Liver (tissue), 9 donors: Measurements from ENCODE around the gene SYCE3. TPM values are rescaled to one million over a fixed set of nuclear protein-coding genes. Genes with fewer than 3 reads are reported as not detected.

Source experiments
- DNase-seq: peaks from one replicate; pipeline ENCODE4 v3.0.0-alpha.2; 2017; ENCODE audit warnings: low spot score
- H3K27ac ChIP-seq, 2 donors: one replicate each; pipeline ENCODE4 v1.7.0; 2013; ENCODE audit warnings: inconsistent platforms in 2 of 2, low read length in 2 of 2, control low read depth in 1 of 2, low read depth in 1 of 2, mild to moderate bottlenecking in 1 of 2
- H3K27me3 ChIP-seq, 4 donors: one replicate each; pipeline versions ENCODE4 v1.6.1 to v1.7.0; 2013; ENCODE audit warnings: low read length in 3 of 4, inconsistent platforms in 1 of 4, mild to moderate bottlenecking in 1 of 4, moderate library complexity in 1 of 4; ENCODE audit not compliant: control insufficient read depth in 4 of 4, insufficient read depth in 4 of 4
- H3K36me3 ChIP-seq, 4 donors: one replicate each; pipeline versions ENCODE4 v1.6.1 to v1.7.0; 2013; ENCODE audit warnings: low read length in 3 of 4, mild to moderate bottlenecking in 3 of 4, low read depth in 1 of 4, moderate library complexity in 1 of 4; ENCODE audit not compliant: control insufficient read depth in 4 of 4, insufficient read depth in 3 of 4
- H3K4me1 ChIP-seq, 4 donors: one replicate each; pipeline versions ENCODE4 v1.6.1 to v1.7.0; 2013; ENCODE audit warnings: low read length in 3 of 4, mild to moderate bottlenecking in 3 of 4, moderate library complexity in 1 of 4; ENCODE audit not compliant: control insufficient read depth in 4 of 4, insufficient read depth in 4 of 4
- H3K4me3 ChIP-seq, 3 donors: one replicate each; pipeline versions ENCODE4 v1.6.1 to v1.7.0; 2013; ENCODE audit warnings: low read length in 3 of 3, control low read depth in 1 of 3, low read depth in 1 of 3, mild to moderate bottlenecking in 1 of 3
- H3K9ac ChIP-seq, 2 donors: one replicate each; pipeline ENCODE4 v1.7.0; 2013; ENCODE audit warnings: low read length in 2 of 2, mild to moderate bottlenecking in 2 of 2, moderate library complexity in 2 of 2, control low read depth in 1 of 2, low read depth in 1 of 2
- H3K9me3 ChIP-seq, 4 donors: one replicate each; pipeline versions ENCODE4 v1.6.1 to v1.7.0; 2013; ENCODE audit warnings: low read length in 3 of 4; ENCODE audit not compliant: control insufficient read depth in 4 of 4
- ATF3 ChIP-seq: IDR thresholded peaks from 2 replicates; pipeline ENCODE4 v1.6.1; 2016; ENCODE audit warnings: antibody characterized with exemption
- CTCF ChIP-seq: fragments of 150-350 bp; IDR thresholded peaks from 2 replicates; pipeline ENCODE4 v1.5.1; 2017; ENCODE audit warnings: improper control_type of control experiment, low read depth, low read length; ENCODE audit not compliant: missing input control
- EGR1 ChIP-seq, 2 donors: IDR thresholded peaks; 2 replicates each; pipeline ENCODE4 v1.6.1; 2016 to 2018; ENCODE audit warnings: antibody characterized with exemption in 2 of 2, low read depth in 2 of 2
- FOXA1 ChIP-seq: IDR thresholded peaks from 2 replicates; pipeline ENCODE4 v1.6.1; 2016; ENCODE audit warnings: antibody characterized with exemption
- FOXA2 ChIP-seq: IDR thresholded peaks from 2 replicates; pipeline ENCODE4 v1.6.1; 2016; ENCODE audit warnings: antibody characterized with exemption
- GABPA ChIP-seq, 2 donors: IDR thresholded peaks in 1 of 2; conservative IDR thresholded peaks in 1 of 2; 2 replicates each; pipeline ENCODE4 v1.6.1; 2016; ENCODE audit warnings: antibody characterized with exemption in 2 of 2, mild to moderate bottlenecking in 1 of 2, moderate library complexity in 1 of 2
- HNF4A ChIP-seq, 2 donors: conservative IDR thresholded peaks; 2 replicates each; pipeline ENCODE4 v1.6.1; 2016; ENCODE audit warnings: antibody characterized with exemption in 2 of 2, mild to moderate bottlenecking in 2 of 2
- HNF4G ChIP-seq: IDR thresholded peaks from 2 replicates; pipeline ENCODE4 v1.6.1; 2016; ENCODE audit warnings: antibody characterized with exemption
- JUND ChIP-seq, 2 donors: IDR thresholded peaks; 2 replicates each; pipeline ENCODE4 v1.6.1; 2016; ENCODE audit warnings: antibody characterized with exemption in 2 of 2
- NR2F2 ChIP-seq: IDR thresholded peaks from 2 replicates; pipeline ENCODE4 v1.6.1; 2016; ENCODE audit warnings: antibody characterized with exemption
- RAD21 ChIP-seq, 2 donors: IDR thresholded peaks; 2 replicates each; pipeline ENCODE4 v1.6.1; 2016; ENCODE audit warnings: antibody characterized with exemption in 2 of 2, mild to moderate bottlenecking in 2 of 2
- RXRA ChIP-seq, 2 donors: IDR thresholded peaks; 2 replicates each; pipeline ENCODE4 v1.6.1; 2017 to 2018; ENCODE audit warnings: antibody characterized with exemption in 2 of 2, mild to moderate bottlenecking in 1 of 2
- SP1 ChIP-seq: IDR thresholded peaks from 2 replicates; pipeline ENCODE4 v1.6.1; 2018; ENCODE audit warnings: antibody characterized with exemption, mild to moderate bottlenecking
- TAF1 ChIP-seq: conservative IDR thresholded peaks from 2 replicates; pipeline ENCODE4 v1.6.1; 2016; ENCODE audit warnings: antibody characterized with exemption, mild to moderate bottlenecking
- YY1 ChIP-seq: IDR thresholded peaks from 2 replicates; pipeline ENCODE4 v1.6.1; 2016; ENCODE audit warnings: antibody characterized with exemption, mild to moderate bottlenecking
- ZBTB33 ChIP-seq: IDR thresholded peaks from 2 replicates; pipeline ENCODE4 v1.6.1; 2016; ENCODE audit warnings: antibody characterized with exemption
- WGBS: extraction: QIAGEN DNeasy Blood & Tissue Kit; methylation state at CpG from one replicate; pipeline ENCODE4 v1.1.7; 2013; 5-methylcytosine and 5-hydroxymethylcytosine counted together
- polyA plus RNA-seq, 2 donors: library from polyadenylated mRNA; stranded (reverse) in 1 of 2; unstranded in 1 of 2; fragments of 200-250 nt in 1 of 2; fragments of >200 nt in 1 of 2; fragmentation: Nextera tagmentation in 1 of 2; extraction: Ambion mirVana in 1 of 2; gene quantifications; one replicate each; pipeline versions ENCODE4 v1.2.1 to v1.2.3, GENCODE V29; 2013 to 2015
- total RNA-seq, 2 donors: library from RNA; depleted of rRNA; stranded (reverse); fragments of >200 nt; gene quantifications; one replicate each; pipeline ENCODE4 v1.2.3, GENCODE V29; 2014
- TF ChIP-seq, protein P1 (sequence below): IDR thresholded peaks from 2 replicates; pipeline ENCODE4 v1.6.1; 2016; ENCODE audit warnings: antibody characterized with exemption, mild to moderate bottlenecking
- TF ChIP-seq, protein P2 (sequence below): IDR thresholded peaks from 2 replicates; pipeline ENCODE4 v1.6.1; 2016; ENCODE audit warnings: antibody characterized with exemption
- donor health status: healthy.
- donor health status: healthy.
- donor health status: healthy.
- donor health status: healthy.
- donor health status: healthy.

Gene SYCE3
- total and polyA plus RNA-seq, 4 donors = 0.45 to 2.2 TPM; not detected in 2

DNA sequence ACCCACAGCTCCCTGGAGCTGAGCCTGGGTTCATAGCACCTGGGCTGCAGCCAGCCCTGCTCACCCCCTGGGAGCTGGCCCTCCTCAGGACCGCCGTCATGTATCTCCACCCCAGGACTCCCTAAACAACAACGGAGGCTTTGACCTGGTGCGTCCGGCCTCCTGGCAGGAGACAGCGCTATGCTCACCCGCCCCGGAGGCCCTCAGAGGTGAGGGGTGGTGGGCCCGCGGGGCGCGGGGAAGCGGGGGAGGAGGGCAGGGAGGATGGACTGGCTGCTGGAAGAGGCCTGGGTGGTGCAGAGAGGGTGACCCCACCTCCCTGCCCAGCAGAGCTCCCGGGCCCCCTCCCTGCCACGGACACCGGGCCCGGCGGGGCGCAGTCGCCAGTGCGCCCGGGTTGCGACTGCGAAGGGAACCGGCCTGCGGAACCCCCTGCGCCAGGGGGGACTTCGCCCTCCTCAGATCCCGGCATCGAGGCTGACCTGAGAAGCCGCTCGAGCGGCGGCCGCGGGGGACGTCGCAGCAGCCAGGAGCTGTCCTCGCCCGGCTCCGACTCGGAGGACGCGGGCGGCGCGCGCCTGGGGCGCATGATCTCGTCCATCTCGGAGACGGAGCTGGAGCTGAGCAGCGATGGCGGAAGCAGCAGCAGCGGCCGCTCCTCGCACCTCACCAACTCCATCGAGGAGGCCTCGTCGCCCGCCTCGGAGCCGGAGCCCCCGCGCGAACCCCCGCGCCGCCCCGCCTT lies 41.0 kb upstream of the SYCE3 start:
- Histone ChIP-seq H3K27me3 (peaks cover 0 to 10% (median 3%) of the 10 kb centered on the region in 4 donors), H3K4me1 (peaks cover 0 to 7% (median 4%) of the 10 kb centered on the region in 4 donors), H3K9me3 (no peaks in the 10 kb centered on the region), H3K27ac (no peak overlapping the region), H3K36me3 (no peaks in the 10 kb centered on the region), H3K4me3 (no peak overlapping the region), H3K9ac (no peak overlapping the region)
- no peak for DNase-seq
- TF ChIP-seq EGR1 (IDR thresholded peaks at IDR 0.05; ENCODE audit: low read depth in 2 of 2) = no peak
- TF ChIP-seq, protein P1, sequence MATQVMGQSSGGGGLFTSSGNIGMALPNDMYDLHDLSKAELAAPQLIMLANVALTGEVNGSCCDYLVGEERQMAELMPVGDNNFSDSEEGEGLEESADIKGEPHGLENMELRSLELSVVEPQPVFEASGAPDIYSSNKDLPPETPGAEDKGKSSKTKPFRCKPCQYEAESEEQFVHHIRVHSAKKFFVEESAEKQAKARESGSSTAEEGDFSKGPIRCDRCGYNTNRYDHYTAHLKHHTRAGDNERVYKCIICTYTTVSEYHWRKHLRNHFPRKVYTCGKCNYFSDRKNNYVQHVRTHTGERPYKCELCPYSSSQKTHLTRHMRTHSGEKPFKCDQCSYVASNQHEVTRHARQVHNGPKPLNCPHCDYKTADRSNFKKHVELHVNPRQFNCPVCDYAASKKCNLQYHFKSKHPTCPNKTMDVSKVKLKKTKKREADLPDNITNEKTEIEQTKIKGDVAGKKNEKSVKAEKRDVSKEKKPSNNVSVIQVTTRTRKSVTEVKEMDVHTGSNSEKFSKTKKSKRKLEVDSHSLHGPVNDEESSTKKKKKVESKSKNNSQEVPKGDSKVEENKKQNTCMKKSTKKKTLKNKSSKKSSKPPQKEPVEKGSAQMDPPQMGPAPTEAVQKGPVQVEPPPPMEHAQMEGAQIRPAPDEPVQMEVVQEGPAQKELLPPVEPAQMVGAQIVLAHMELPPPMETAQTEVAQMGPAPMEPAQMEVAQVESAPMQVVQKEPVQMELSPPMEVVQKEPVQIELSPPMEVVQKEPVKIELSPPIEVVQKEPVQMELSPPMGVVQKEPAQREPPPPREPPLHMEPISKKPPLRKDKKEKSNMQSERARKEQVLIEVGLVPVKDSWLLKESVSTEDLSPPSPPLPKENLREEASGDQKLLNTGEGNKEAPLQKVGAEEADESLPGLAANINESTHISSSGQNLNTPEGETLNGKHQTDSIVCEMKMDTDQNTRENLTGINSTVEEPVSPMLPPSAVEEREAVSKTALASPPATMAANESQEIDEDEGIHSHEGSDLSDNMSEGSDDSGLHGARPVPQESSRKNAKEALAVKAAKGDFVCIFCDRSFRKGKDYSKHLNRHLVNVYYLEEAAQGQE = no peak
- no peak for TF ChIP-seq JUND (IDR thresholded peaks at IDR 0.05)
- no peak for TF ChIP-seq ZBTB33
- no peak for TF ChIP-seq RXRA (IDR thresholded peaks at IDR 0.05)
- TF ChIP-seq HNF4G = no peak
- TF ChIP-seq YY1 = no peak
- TF ChIP-seq HNF4A (conservative IDR thresholded peaks at IDR 0.05) = no peak
- no peak for TF ChIP-seq FOXA1
- TF ChIP-seq TAF1 = no peak
- TF ChIP-seq RAD21 (IDR thresholded peaks at IDR 0.05) = no peak
- WGBS = 11% methylated on average over 70 of the region's 70 CpGs

DNA sequence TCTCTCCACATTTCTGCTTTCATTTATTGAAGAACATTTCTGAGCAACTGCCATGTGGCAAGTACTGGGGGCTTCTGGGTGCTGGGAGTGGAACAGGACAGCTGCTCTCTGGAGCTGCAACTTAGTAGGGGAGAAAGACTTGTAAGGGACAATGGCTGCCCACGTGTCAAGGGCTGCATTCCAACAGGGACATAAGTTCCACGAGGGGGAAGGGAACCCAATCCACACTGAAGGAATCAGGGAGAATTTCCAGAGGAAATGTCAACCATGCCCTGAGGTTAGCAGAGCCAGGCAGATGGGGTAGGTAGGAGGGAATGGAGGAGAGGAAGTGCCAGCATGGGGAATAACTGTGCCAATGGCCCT lies 39.6 kb upstream of the SYCE3 start:
- peaks cover 0 to 7% (median 4%) of the 10 kb centered on the region in 4 donors for H3K4me1 ChIP-seq
- DNase-seq = no peak
- H3K4me3 ChIP-seq = no peak overlapping the region
- 32% methylated on average over 2 of the region's 2 CpGs for WGBS
- no peak overlapping the region for H3K9ac ChIP-seq
- no peaks in the 10 kb centered on the region for H3K9me3 ChIP-seq
- H3K27ac ChIP-seq = no peak overlapping the region
- H3K36me3 ChIP-seq = no peaks in the 10 kb centered on the region
- peaks cover 0 to 10% (median 3%) of the 10 kb centered on the region in 4 donors for H3K27me3 ChIP-seq
- TF ChIP-seq ATF3 (no peak), YY1 (no peak), HNF4A (conservative IDR thresholded peaks at IDR 0.05) (no peak), NR2F2 (no peak), FOXA2 (no peak), HNF4G (no peak), RXRA (IDR thresholded peaks at IDR 0.05) (no peak), TAF1 (no peak), GABPA (IDR thresholded peaks at IDR 0.05 in 1 of 2, conservative IDR thresholded peaks at IDR 0.05 in 1 of 2) (no peak), JUND (IDR thresholded peaks at IDR 0.05) (no peak), FOXA1 (no peak), SP1 (no peak), CTCF (no peak)
- TF ChIP-seq, protein P2, sequence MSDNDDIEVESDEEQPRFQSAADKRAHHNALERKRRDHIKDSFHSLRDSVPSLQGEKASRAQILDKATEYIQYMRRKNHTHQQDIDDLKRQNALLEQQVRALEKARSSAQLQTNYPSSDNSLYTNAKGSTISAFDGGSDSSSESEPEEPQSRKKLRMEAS = no peak
- TF ChIP-seq, protein P1 = no peak
